ENCODE measurements around the gene SLC41A2. TPM values are rescaled to one million over a fixed set of nuclear protein-coding genes. Genes with fewer than 3 reads are reported as not detected.

Gene SLC41A2
- total RNA-seq, 1 donor from 2014 or later = 11.9 TPM

DNA sequence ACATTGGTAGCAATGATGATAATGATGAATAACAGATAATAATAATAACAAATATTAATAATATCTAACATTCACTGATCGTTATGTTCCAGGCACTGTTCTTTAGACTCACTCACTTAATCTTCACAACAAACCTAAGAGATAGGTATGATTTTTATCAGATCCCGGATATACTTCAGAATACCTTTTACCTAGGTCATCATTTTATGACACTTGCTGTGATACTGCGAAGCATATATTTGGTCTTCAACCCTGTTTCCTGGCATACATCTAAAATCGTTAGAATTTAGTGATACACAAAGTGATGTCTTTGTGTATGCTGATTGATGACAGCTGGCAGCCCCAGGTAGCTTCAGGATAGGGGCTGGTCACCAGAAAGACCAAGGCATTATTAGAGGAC lies 46.1 kb downstream of the SLC41A2 start:
- no peaks in the 10 kb centered on the region for H3K36me3 Mint-ChIP-seq
- no peak overlapping the region for H3K9ac ChIP-seq
- no peaks in the 10 kb centered on the region for H3K27me3 Mint-ChIP-seq (ENCODE audit: insufficient read depth, low read depth)
- no peaks in the 10 kb centered on the region for H3K36me3 ChIP-seq
- no peak overlapping the region for H2AFZ ChIP-seq (replicated peaks)
- DNase-seq (ENCODE audit: low spot score) = no peak
- H3K79me2 ChIP-seq (ENCODE audit: low read depth) = no peaks in the 10 kb centered on the region
- H3F3A ChIP-seq (ENCODE audit: low read depth) = no peaks in the 10 kb centered on the region
- H3K4me2 ChIP-seq = no peak overlapping the region
- no peak overlapping the region for H3K27ac ChIP-seq
- TF ChIP-seq EZH2phosphoT487 (IDR thresholded peaks at IDR 0.05) (no peak), EZH2 (IDR thresholded peaks at IDR 0.05) (no peak)
- TF ChIP-seq, protein P1, sequence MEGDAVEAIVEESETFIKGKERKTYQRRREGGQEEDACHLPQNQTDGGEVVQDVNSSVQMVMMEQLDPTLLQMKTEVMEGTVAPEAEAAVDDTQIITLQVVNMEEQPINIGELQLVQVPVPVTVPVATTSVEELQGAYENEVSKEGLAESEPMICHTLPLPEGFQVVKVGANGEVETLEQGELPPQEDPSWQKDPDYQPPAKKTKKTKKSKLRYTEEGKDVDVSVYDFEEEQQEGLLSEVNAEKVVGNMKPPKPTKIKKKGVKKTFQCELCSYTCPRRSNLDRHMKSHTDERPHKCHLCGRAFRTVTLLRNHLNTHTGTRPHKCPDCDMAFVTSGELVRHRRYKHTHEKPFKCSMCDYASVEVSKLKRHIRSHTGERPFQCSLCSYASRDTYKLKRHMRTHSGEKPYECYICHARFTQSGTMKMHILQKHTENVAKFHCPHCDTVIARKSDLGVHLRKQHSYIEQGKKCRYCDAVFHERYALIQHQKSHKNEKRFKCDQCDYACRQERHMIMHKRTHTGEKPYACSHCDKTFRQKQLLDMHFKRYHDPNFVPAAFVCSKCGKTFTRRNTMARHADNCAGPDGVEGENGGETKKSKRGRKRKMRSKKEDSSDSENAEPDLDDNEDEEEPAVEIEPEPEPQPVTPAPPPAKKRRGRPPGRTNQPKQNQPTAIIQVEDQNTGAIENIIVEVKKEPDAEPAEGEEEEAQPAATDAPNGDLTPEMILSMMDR (IDR thresholded peaks at IDR 0.05) = no peak
- H3K9me3 Mint-ChIP-seq = no peaks in the 10 kb centered on the region
- no peaks in the 10 kb centered on the region for H3K4me1 Mint-ChIP-seq
- H3K4me1 ChIP-seq = no peaks in the 10 kb centered on the region
- no peak overlapping the region for H3K27ac Mint-ChIP-seq
- no peaks in the 10 kb centered on the region for H4K20me1 ChIP-seq (ENCODE audit: low read depth)
- no peaks in the 10 kb centered on the region for H3K27me3 ChIP-seq
- H3K4me3 Mint-ChIP-seq = no peak overlapping the region
- no peaks in the 10 kb centered on the region for H3K9me3 ChIP-seq (ENCODE audit: low read depth)
- H3K4me3 ChIP-seq = no peak overlapping the region

DNA sequence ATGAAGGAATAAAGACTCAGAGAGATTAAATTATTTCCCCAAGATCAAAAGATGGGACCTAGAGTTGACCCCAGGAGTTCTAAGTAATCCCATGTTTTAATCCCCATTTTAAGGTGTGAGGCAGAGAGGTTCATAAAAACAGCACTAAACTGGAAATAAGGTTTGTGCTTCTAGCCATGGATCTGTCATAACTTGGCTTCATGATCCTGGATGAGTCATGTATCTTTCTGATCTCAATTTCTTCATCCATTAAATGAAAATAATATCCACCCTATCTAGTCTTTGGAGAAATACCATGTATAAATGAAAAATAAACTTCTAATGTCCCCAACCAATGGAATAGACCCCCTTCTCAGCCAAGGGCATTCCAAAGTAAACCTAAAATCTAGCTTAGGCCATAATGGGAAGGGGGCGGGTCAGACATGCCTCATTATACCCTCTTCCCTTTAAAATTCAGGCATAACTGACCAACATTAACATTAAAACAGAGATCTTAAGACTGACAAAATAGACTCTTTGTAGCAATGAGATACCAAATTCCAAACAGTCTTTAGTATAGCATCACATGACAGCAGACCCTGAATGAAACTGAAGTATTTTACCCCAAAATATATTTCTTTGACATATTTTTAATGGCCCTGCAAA lies 47.8 kb downstream of the SLC41A2 start:
- H3K4me2 ChIP-seq = no peak overlapping the region
- H3K36me3 ChIP-seq = no peaks in the 10 kb centered on the region
- TF ChIP-seq EZH2phosphoT487 (IDR thresholded peaks at IDR 0.05) = no peak
- TF ChIP-seq, protein P1 (IDR thresholded peaks at IDR 0.05) = no peak
- no peak for TF ChIP-seq EZH2 (IDR thresholded peaks at IDR 0.05)
- H3K9ac ChIP-seq = no peak overlapping the region
- Mint-ChIP-seq H3K4me1 (no peaks in the 10 kb centered on the region), H3K27ac (no peak overlapping the region), H3K27me3 (ENCODE audit: insufficient read depth, low read depth) (no peaks in the 10 kb centered on the region), H3K9me3 (no peaks in the 10 kb centered on the region), H3K36me3 (no peaks in the 10 kb centered on the region), H3K4me3 (no peak overlapping the region)
- H3K9me3 ChIP-seq (ENCODE audit: low read depth) = no peaks in the 10 kb centered on the region
- no peaks in the 10 kb centered on the region for H3K27me3 ChIP-seq
- no peaks in the 10 kb centered on the region for H4K20me1 ChIP-seq (ENCODE audit: low read depth)
- H3K4me1 ChIP-seq = no peaks in the 10 kb centered on the region
- H3K79me2 ChIP-seq (ENCODE audit: low read depth) = no peaks in the 10 kb centered on the region
- no peak overlapping the region for H2AFZ ChIP-seq (replicated peaks)
- H3K27ac ChIP-seq = no peak overlapping the region
- H3F3A ChIP-seq (ENCODE audit: low read depth) = no peaks in the 10 kb centered on the region
- no peak for DNase-seq (ENCODE audit: low spot score)
- H3K4me3 ChIP-seq = no peak overlapping the region

DNA sequence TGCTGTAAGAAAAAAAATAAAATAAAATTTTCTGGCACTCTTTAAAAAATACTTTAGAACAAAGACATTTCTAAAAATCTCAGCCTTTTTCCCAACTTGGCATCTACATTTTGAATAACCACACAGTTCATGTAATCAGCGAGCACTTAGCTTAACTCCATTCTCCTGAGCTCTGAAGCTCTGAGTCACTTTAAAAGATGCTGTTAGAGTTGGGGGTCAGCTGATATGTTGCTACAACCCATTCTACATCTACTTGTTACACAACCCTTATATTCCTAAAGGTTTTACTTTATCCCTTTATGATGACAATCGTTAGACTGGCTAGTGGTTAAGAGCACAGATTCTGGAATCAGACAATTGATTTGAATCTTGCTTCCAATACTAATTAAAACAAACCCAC lies 48.3 kb downstream of the SLC41A2 start:
- H3K4me3 Mint-ChIP-seq = no peak overlapping the region
- no peak for DNase-seq (ENCODE audit: low spot score)
- H3K36me3 ChIP-seq = no peaks in the 10 kb centered on the region
- H3F3A ChIP-seq (ENCODE audit: low read depth) = no peaks in the 10 kb centered on the region
- no peaks in the 10 kb centered on the region for H4K20me1 ChIP-seq (ENCODE audit: low read depth)
- H3K4me3 ChIP-seq = no peak overlapping the region
- H3K27me3 ChIP-seq = no peaks in the 10 kb centered on the region
- H3K36me3 Mint-ChIP-seq = no peaks in the 10 kb centered on the region
- H3K27ac Mint-ChIP-seq = no peak overlapping the region
- H3K27ac ChIP-seq = no peak overlapping the region
- H3K79me2 ChIP-seq (ENCODE audit: low read depth) = no peaks in the 10 kb centered on the region
- H3K4me1 Mint-ChIP-seq = no peaks in the 10 kb centered on the region
- H3K9ac ChIP-seq = no peak overlapping the region
- H3K27me3 Mint-ChIP-seq (ENCODE audit: insufficient read depth, low read depth) = no peaks in the 10 kb centered on the region
- H3K4me1 ChIP-seq = no peaks in the 10 kb centered on the region
- TF ChIP-seq EZH2 (IDR thresholded peaks at IDR 0.05) (no peak), EZH2phosphoT487 (IDR thresholded peaks at IDR 0.05) (no peak)
- TF ChIP-seq, protein P1 (IDR thresholded peaks at IDR 0.05) = no peak
- no peaks in the 10 kb centered on the region for H3K9me3 Mint-ChIP-seq
- H3K9me3 ChIP-seq (ENCODE audit: low read depth) = no peaks in the 10 kb centered on the region
- H2AFZ ChIP-seq (replicated peaks) = no peak overlapping the region
- H3K4me2 ChIP-seq = no peak overlapping the region

Other genes with a start within 250 kb of the SLC41A2 start
- gene NOPCHAP1, start 28.0 kb upstream of the SLC41A2 start, total RNA-seq (ENCODE audit: low replicate concordance) = 8.6 and 8.9 TPM in 2 replicates
- 0.13 and 0.68 TPM in 2 replicates for gene ALDH1L2, start 126.2 kb upstream of the SLC41A2 start, total RNA-seq (ENCODE audit: low replicate concordance)
- gene WASHC4, start 149.4 kb upstream of the SLC41A2 start, total RNA-seq (ENCODE audit: low replicate concordance) = 53.9 and 81.1 TPM in 2 replicates

All from neural progenitor cell (in vitro differentiated cells).